Naive thymus-derived CD4-positive, alpha-beta T cell (primary cell): Measurements from ENCODE around the gene SH3RF3. TPM values are rescaled to one million over a fixed set of nuclear protein-coding genes. Genes with fewer than 3 reads are reported as not detected.
A peak's percentile ranks its signal among the peaks of the same experiment; 100 is the strongest.

Experiments used
- ATAC-seq: fragments of 150-1000 bp; cut with Tn5 transposase; 2 replicates; pipeline ENCODE4 v1.10.0; 2021; ENCODE audit warnings: mild to moderate bottlenecking, moderate library complexity
- CTCF ChIA-PET: fragments of 350-600 bp; sonication (Branson Sonifier 250); formaldehyde crosslinking; loops from one replicate; lab custom pipeline; 2021; ENCODE audit warnings: antibody characterized with exemption; lab: Charles Lee
- POLR2A ChIA-PET: fragments of 350-600 bp; sonication (Branson Sonifier 250); formaldehyde crosslinking; loops from one replicate; lab custom pipeline; 2021; ENCODE audit warnings: antibody characterized with exemption, inconsistent platforms; lab: Charles Lee
- DNase-seq, 9 donors: peaks; one replicate each; pipeline versions ENCODE4 v3.0.0 to v3.0.0-alpha.2; 2020 to 2022; ENCODE audit warnings: mixed read lengths in 1 of 9
- H3K27ac ChIP-seq: one replicate; pipeline ENCODE4 v1.7.0; 2013; ENCODE audit warnings: mild to moderate bottlenecking, low read depth, low read length, moderate library complexity
- H3K27me3 ChIP-seq, 2 donors: one replicate each; pipeline ENCODE4 v1.7.0; 2013; ENCODE audit warnings: low read length in 2 of 2, mild to moderate bottlenecking in 2 of 2, moderate library complexity in 2 of 2; ENCODE audit not compliant: control insufficient read depth in 2 of 2, insufficient read depth in 2 of 2
- H3K36me3 ChIP-seq, 3 experiments: 1 replicate in 2 of 3; 2 replicates in 1 of 3; pipeline ENCODE4 v1.7.0; 2013; ENCODE audit warnings: low read length in 3 of 3, mild to moderate bottlenecking in 3 of 3, moderate library complexity in 1 of 3; ENCODE audit not compliant: insufficient read depth in 3 of 3, control insufficient read depth in 2 of 3
- H3K4me1 ChIP-seq, 2 donors: one replicate each; pipeline ENCODE4 v1.7.0; 2013; ENCODE audit warnings: low read length in 2 of 2, mild to moderate bottlenecking in 2 of 2, moderate library complexity in 1 of 2; ENCODE audit not compliant: control insufficient read depth in 2 of 2, insufficient read depth in 2 of 2
- H3K4me3 ChIP-seq: 2 replicates; pipeline ENCODE4 v1.7.0; 2013; ENCODE audit warnings: mild to moderate bottlenecking, low read length
- H3K9me3 ChIP-seq, 3 experiments: 1 replicate in 2 of 3; 2 replicates in 1 of 3; pipeline ENCODE4 v1.7.0; 2013; ENCODE audit warnings: low read length in 3 of 3; ENCODE audit not compliant: control insufficient read depth in 2 of 3
- H3K27ac Mint-ChIP-seq, 9 donors: one replicate each; pipeline ENCODE4 v1.8.0; 2020 to 2022; ENCODE audit warnings: mixed read lengths in 9 of 9, mild to moderate bottlenecking in 8 of 9, moderate library complexity in 5 of 9, inconsistent platforms in 2 of 9
- H3K27me3 Mint-ChIP-seq, 5 donors: one replicate each; pipeline ENCODE4 v1.8.0; 2021 to 2022; ENCODE audit warnings: mixed read lengths in 5 of 5, mild to moderate bottlenecking in 1 of 5
- H3K36me3 Mint-ChIP-seq, 5 donors: one replicate each; pipeline ENCODE4 v1.8.0; 2020 to 2022; ENCODE audit warnings: mixed read lengths in 5 of 5, mild to moderate bottlenecking in 3 of 5, inconsistent platforms in 1 of 5
- H3K4me1 Mint-ChIP-seq, 7 donors: one replicate each; pipeline ENCODE4 v1.8.0; 2020 to 2022; ENCODE audit warnings: mixed read lengths in 7 of 7, mild to moderate bottlenecking in 3 of 7, inconsistent platforms in 1 of 7
- H3K4me3 Mint-ChIP-seq, 10 donors: one replicate each; pipeline ENCODE4 v1.8.0; 2020 to 2022; ENCODE audit warnings: mild to moderate bottlenecking in 10 of 10, mixed read lengths in 10 of 10, moderate library complexity in 6 of 10, inconsistent platforms in 2 of 10
- H3K9me3 Mint-ChIP-seq, 11 donors: one replicate each; pipeline ENCODE4 v1.8.0; 2020 to 2022; ENCODE audit warnings: mixed read lengths in 11 of 11, mild to moderate bottlenecking in 4 of 11, inconsistent platforms in 1 of 11, moderate library complexity in 1 of 11
- intact Hi-C, 2 donors: fragments of 100-400 bp; cut with micrococcal nuclease; formaldehyde crosslinking; loops; one replicate each; pipeline ENCODE4 v1.15.1; 2023
- polyA plus RNA-seq, 2 donors: library from polyadenylated mRNA; unstranded; fragments of 300-500 nt; fragmentation: Illumina TruSeq; gene quantifications; one replicate each; pipeline ENCODE4 v1.2.3, GENCODE V29; 2021
- total RNA-seq, 6 experiments: library from RNA in 5 of 6; stranded (reverse) in 5 of 6; gene quantifications; 1 replicate in 5 of 6; 2 replicates in 1 of 6; pipeline ENCODE4 v1.2.3 and lab custom pipeline; 2021 to 2026

The SH3RF3 gene
- total and polyA plus RNA-seq, 7 experiments from 2014 or later: 0.19 to 11.5 (median 4.8) TPM

DNA sequence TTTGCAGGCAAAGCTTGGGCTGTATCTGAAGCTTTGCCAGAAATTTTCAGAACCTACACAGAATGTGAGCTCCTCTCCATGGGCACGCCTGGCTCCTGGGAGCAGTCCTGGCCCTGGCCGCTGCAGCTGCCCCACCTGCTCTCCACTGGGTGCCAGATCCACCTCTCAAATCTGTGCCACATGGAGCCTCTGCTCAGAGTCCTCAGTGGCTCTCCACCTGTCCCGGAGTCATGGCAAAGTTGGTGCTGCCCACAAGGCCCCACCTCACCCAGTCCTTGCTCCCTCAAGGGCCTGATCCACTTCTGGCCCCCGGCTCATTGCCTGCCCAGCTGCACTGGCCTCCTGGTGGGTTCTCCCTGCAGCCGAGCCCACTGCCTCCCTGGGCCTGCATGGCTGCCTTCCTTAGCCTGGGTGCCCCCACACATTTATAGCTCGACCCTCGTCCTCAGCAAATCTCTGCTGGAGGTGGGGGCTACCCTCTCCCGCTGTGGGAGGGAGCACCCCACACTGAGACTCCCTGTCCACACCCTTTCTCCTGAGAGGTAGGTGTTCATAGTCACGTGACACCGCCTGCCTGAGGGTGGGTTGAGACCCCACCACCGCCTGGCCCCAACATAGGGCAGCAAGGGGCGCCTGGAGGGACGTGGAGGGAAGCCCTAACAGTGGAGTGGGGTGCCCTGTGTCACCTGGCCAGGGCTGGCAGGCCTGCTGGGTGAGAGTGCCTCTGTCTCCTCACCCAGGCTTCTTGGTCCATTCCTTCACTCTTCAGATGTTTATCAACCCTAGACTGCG, 224.1 kb downstream of the SH3RF3 start:
- peak in 1 of 9 donors; percentile 10 for DNase-seq
- CTCF ChIA-PET: no interaction called here
- Mint-ChIP-seq H3K36me3 (peaks cover 0 to 21% (median 12%) of the 10 kb centered on the region in 5 donors), H3K9me3 (peaks cover 0 to 5% (median 1%) of the 10 kb centered on the region in 11 donors), H3K27me3 (peaks cover 0 to 8% (median 0%) of the 10 kb centered on the region in 5 donors), H3K4me3 (peak overlapping the region in 1 of 10 donors; percentile 20), H3K27ac (peak overlapping the region in 1 of 9 donors; percentile 63), H3K4me1 (peaks cover 21 to 46% (median 40%) of the 10 kb centered on the region in 7 donors)
- H3K36me3 ChIP-seq: no peaks in the 10 kb centered on the region
- peaks cover 0 to 3% (median 0%) of the 10 kb centered on the region in 3 experiments for H3K9me3 ChIP-seq
- no peaks in the 10 kb centered on the region for H3K27me3 ChIP-seq
- no peak overlapping the region for H3K4me3 ChIP-seq
- POLR2A ChIA-PET: interaction anchor here (0.9 kb wide), 1 partner anchor 214 kb away, joined by 3 read pairs; no protein-coding TSS in a partner anchor
- ATAC-seq: no peak
- peaks cover 17 to 35% of the 10 kb centered on the region in 2 donors for H3K4me1 ChIP-seq
- no peak overlapping the region for H3K27ac ChIP-seq
- intact Hi-C loops: no loop called here

DNA sequence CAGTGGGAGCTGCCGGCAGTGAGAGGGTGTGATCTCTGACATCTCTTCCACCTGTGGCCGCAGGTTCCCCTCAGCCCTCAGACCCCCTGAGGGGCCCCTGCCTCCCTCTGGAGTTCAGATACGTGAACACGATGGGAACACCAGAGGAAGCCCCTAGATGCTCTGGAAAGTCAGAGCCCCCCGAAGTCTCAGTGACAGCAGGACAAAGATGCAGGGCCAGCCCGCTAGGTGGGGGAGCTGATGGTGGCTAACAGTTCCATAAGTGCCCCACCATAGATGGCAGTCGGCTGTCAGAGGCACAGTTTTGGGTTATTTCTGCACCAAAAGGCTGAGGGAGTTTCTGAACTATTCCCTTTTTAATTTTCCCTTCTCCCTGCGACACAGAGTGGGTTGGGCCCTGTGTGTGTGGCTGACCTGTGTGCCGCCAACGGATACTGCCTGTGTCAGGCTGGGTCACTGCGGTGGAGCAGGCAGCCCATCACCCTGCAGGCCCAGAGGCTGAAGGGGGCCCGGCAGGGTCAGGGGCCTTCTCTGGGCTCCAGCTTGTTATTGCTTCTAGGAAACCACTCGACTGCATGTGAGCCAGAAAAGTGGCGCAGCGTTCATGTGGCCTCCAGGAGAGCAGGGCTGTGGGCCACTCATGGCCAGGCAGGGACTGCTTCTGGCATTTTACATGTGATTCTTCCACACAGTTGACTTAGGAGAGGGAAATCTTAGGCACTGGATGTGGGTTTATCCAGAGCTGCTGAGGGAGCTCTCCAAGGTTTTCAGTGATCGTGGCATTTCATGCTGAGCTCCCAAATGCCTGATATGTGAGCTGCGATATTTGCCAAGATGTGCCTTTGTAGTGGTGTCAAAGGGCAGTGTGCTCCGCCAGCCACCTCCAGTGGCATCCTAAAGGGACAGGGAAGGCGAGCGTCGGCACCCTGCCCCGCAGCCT, 225.1 kb downstream of the SH3RF3 start:
- no peak for ATAC-seq
- Mint-ChIP-seq H3K27ac (peak overlapping the region in 1 of 9 donors; percentile 47), H3K27me3 (peaks cover 0 to 12% (median 0%) of the 10 kb centered on the region in 5 donors), H3K4me3 (no peak overlapping the region), H3K4me1 (peaks cover 13 to 38% (median 30%) of the 10 kb centered on the region in 7 donors), H3K36me3 (peaks cover 0 to 30% (median 19%) of the 10 kb centered on the region in 5 donors), H3K9me3 (peaks cover 0 to 14% (median 7%) of the 10 kb centered on the region in 11 donors)
- no peaks in the 10 kb centered on the region for H3K36me3 ChIP-seq
- POLR2A ChIA-PET: interaction anchor here (0.9 kb wide), 1 partner anchor 215 kb away, joined by 3 read pairs; no protein-coding TSS in a partner anchor
- CTCF ChIA-PET: no interaction called here
- peaks cover 9 to 27% of the 10 kb centered on the region in 2 donors for H3K4me1 ChIP-seq
- peaks cover 0 to 8% (median 0%) of the 10 kb centered on the region in 3 experiments for H3K9me3 ChIP-seq
- H3K27ac ChIP-seq: no peak overlapping the region
- H3K27me3 ChIP-seq: no peaks in the 10 kb centered on the region
- intact Hi-C loops: no loop called here
- peak in 1 of 9 donors; percentile 6 for DNase-seq
- no peak overlapping the region for H3K4me3 ChIP-seq

DNA sequence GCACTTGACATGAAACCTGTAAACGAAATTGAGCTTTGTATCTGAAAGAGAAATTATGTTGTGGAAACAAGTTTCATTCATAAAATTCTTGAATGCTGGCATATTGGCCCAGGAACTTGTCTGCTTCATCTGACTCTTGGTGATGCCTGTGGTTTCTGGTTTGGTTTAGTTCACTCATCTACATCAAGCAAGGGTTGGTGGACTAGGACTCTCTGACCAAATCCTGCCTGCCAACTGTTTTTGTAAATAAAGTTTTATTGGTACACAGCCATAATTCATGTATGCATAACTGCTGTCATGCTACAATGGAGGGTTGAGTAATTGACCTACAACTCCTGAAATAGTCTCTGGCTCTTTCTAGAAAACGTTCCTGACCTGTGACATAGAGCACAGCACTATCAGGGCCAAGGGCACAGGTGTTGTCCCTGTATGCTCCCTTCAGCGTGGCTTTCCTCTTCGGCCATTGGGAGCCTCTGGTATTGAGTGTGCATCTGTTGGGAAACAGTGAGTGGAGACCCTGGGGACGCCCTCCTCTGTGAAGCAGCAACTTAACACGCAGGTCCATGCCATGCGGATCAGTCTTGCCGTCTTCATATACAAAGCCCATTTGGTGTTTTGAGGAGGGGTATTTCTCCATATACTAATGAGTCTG, 226.3 kb downstream of the SH3RF3 start:
- no peak overlapping the region for H3K4me3 ChIP-seq
- Mint-ChIP-seq H3K27me3 (peaks cover 0 to 12% (median 0%) of the 10 kb centered on the region in 5 donors), H3K27ac (peak overlapping the region in 1 of 9 donors; percentile 65), H3K4me1 (peaks cover 4 to 26% (median 17%) of the 10 kb centered on the region in 7 donors), H3K36me3 (peaks cover 0 to 36% (median 22%) of the 10 kb centered on the region in 5 donors), H3K9me3 (peaks cover 0 to 23% (median 9%) of the 10 kb centered on the region in 11 donors), H3K4me3 (no peak overlapping the region)
- H3K27me3 ChIP-seq: no peaks in the 10 kb centered on the region
- no peak overlapping the region for H3K27ac ChIP-seq
- H3K36me3 ChIP-seq: no peaks in the 10 kb centered on the region
- ATAC-seq (no peak), DNase-seq (peak in 1 of 9 donors; percentile 15)
- peaks cover 0 to 8% (median 0%) of the 10 kb centered on the region in 3 experiments for H3K9me3 ChIP-seq
- intact Hi-C loops: no loop called here
- peaks cover 0 to 15% of the 10 kb centered on the region in 2 donors for H3K4me1 ChIP-seq
- CTCF ChIA-PET: no interaction called here
- POLR2A ChIA-PET: interaction anchor here (0.5 kb wide), 1 partner anchor 16 kb away, joined by 3 read pairs; no protein-coding TSS in a partner anchor

DNA sequence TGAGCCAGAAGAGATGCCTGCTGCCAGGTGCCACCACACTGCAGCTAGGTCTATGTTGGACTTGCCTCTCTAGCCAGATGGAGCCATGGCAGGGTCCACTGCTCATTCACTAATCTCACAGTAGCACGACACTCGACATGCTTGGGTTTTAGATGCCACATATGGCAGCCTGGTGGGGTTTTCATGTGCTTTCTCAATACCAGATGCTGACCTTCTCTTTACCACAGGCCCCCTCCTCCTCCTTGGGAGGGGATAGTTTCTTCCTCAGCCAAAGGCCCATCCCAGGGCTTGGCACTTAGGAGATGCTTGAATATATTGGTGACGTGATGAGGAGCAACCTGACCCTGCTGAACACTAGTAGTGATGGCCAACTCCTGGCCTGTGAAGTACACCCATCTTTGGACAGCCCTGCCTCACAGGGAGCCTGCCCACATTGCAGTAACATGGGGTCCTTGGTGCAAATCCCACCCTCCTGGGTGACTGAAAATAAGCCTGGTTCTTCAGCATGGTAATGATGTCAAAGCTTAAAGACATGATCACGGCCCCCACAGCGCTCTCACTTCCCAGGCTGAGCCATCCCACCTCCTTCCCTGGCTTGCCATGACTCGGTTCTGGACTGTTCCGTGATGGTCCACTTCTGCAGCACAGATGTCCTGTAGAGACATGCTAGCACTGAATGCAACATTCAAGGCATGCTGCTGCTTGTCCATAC, 227.5 kb downstream of the SH3RF3 start:
- peaks cover 0 to 36% (median 26%) of the 10 kb centered on the region in 5 donors for H3K36me3 Mint-ChIP-seq
- H3K27me3 Mint-ChIP-seq: peaks cover 0 to 13% (median 0%) of the 10 kb centered on the region in 5 donors
- CTCF ChIA-PET: interaction anchor here (1.0 kb wide), 1 partner anchor 8 kb away, joined by 3 read pairs; no protein-coding TSS in a partner anchor
- peaks cover 0 to 32% (median 14%) of the 10 kb centered on the region in 11 donors for H3K9me3 Mint-ChIP-seq
- peaks cover 0 to 8% (median 0%) of the 10 kb centered on the region in 3 experiments for H3K9me3 ChIP-seq
- no peaks in the 10 kb centered on the region for H3K27me3 ChIP-seq
- H3K4me1 Mint-ChIP-seq: peaks cover 0 to 15% (median 6%) of the 10 kb centered on the region in 7 donors
- no peaks in the 10 kb centered on the region for H3K36me3 ChIP-seq
- POLR2A ChIA-PET: no interaction called here
- peaks cover 0 to 3% of the 10 kb centered on the region in 2 donors for H3K4me1 ChIP-seq
- no peak overlapping the region for H3K4me3 Mint-ChIP-seq
- DNase-seq: peak in 1 of 9 donors; percentile 9
- H3K4me3 ChIP-seq: no peak overlapping the region
- H3K27ac Mint-ChIP-seq: no peak overlapping the region
- ATAC-seq: no peak
- H3K27ac ChIP-seq: no peak overlapping the region
- intact Hi-C loops: no loop called here

DNA sequence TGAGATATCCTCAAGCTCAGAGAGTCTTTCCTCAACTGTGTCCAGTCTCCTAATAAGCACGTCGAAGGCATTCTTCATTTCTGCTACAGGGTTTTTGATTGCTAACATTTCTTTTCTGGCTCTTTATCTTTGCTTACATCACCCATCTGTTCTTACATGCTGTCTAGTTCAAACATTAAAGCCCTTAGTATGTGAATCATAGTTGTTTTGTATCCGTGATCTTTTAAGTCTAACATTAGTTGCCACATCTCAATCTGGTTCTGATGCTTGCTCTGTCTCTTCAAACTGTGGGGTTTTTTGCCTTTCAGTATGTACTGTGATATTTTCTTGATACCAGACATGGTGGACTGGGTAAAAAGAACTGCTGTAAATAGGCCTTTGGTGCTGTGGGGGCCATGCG, 235.2 kb downstream of the SH3RF3 start:
- no peak overlapping the region for H3K4me3 ChIP-seq
- H3K27ac ChIP-seq: no peak overlapping the region
- ChIA-PET CTCF (no interaction called here), POLR2A (no interaction called here)
- H3K4me3 Mint-ChIP-seq: no peak overlapping the region
- no peaks in the 10 kb centered on the region for H3K9me3 ChIP-seq
- no peaks in the 10 kb centered on the region for H3K27me3 ChIP-seq
- ATAC-seq (no peak), DNase-seq (no peak)
- intact Hi-C loops: no loop called here
- H3K4me1 ChIP-seq: no peaks in the 10 kb centered on the region
- H3K36me3 Mint-ChIP-seq: peaks cover 0 to 15% (median 7%) of the 10 kb centered on the region in 5 donors
- H3K4me1 Mint-ChIP-seq: peaks cover 2 to 19% (median 10%) of the 10 kb centered on the region in 7 donors
- no peak overlapping the region for H3K27ac Mint-ChIP-seq
- H3K27me3 Mint-ChIP-seq: peaks cover 0 to 31% (median 0%) of the 10 kb centered on the region in 5 donors
- H3K9me3 Mint-ChIP-seq: peaks cover 0 to 20% (median 1%) of the 10 kb centered on the region in 11 donors
- no peaks in the 10 kb centered on the region for H3K36me3 ChIP-seq
